H9 (cell line): ENCODE measurements around the gene ZNF341. TPM values are rescaled to one million over a fixed set of nuclear protein-coding genes. Genes with fewer than 3 reads are reported as not detected.
"Not testable (repeated sequence)": the region's sequence is repeated elsewhere in the genome, so short reads cannot be mapped to it uniquely, and the experiment has no call there.

ENCODE experiments used
- DNase-seq: peaks from one replicate; pipeline ENCODE4 v3.0.0-alpha.2; 2017
- H2AFZ ChIP-seq: one replicate; pipeline ENCODE4 v1.6.1; 2013; ENCODE audit warnings: mild to moderate bottlenecking, low read length, control low read depth, moderate library complexity
- H2AK5ac ChIP-seq: 2 replicates; pipeline ENCODE4 v1.6.1; 2013; ENCODE audit warnings: low read length, control low read depth, mixed read lengths; ENCODE audit not compliant: insufficient read length
- H2BK120ac ChIP-seq: one replicate; pipeline ENCODE4 v1.6.1; 2013; ENCODE audit warnings: low read depth, mild to moderate bottlenecking, low read length, control low read depth, inconsistent platforms; ENCODE audit not compliant: poor library complexity, severe bottlenecking
- H2BK12ac ChIP-seq: 2 replicates; pipeline ENCODE4 v1.6.1; 2013; ENCODE audit warnings: low read length, control low read depth, mixed read lengths, low read depth; ENCODE audit not compliant: insufficient read length
- H2BK15ac ChIP-seq: 2 replicates; pipeline ENCODE4 v1.6.1; 2013; ENCODE audit warnings: low read depth, low read length, control low read depth
- H2BK20ac ChIP-seq: one replicate; pipeline ENCODE4 v1.6.1; 2013; ENCODE audit warnings: low read depth, mild to moderate bottlenecking, low read length, control low read depth, inconsistent platforms; ENCODE audit not compliant: poor library complexity, severe bottlenecking
- H2BK5ac ChIP-seq: 2 replicates; pipeline ENCODE4 v1.6.1; 2013; ENCODE audit warnings: low read length, control low read depth, mixed read lengths; ENCODE audit not compliant: insufficient read length
- H3K14ac ChIP-seq: 2 replicates; pipeline ENCODE4 v1.6.1; 2013; ENCODE audit warnings: low read length, control low read depth; ENCODE audit not compliant: insufficient read depth
- H3K18ac ChIP-seq: 2 replicates; pipeline ENCODE4 v1.6.1; 2013; ENCODE audit warnings: low read depth, mild to moderate bottlenecking, mixed read lengths, low read length, control low read depth; ENCODE audit not compliant: insufficient read length
- H3K23ac ChIP-seq: 2 replicates; pipeline ENCODE4 v1.6.1; 2013; ENCODE audit warnings: low read length, control low read depth, mixed read lengths, low read depth; ENCODE audit not compliant: insufficient read length
- H3K23me2 ChIP-seq: 2 replicates; pipeline ENCODE4 v1.6.1; 2013; ENCODE audit warnings: low read depth, mild to moderate bottlenecking, mixed read lengths, low read length, control low read depth; ENCODE audit not compliant: insufficient read length, poor library complexity, severe bottlenecking
- H3K27ac ChIP-seq: 2 replicates; pipeline ENCODE4 v1.5.1; 2013; ENCODE audit warnings: low read length, control low read depth, mixed read lengths, low read depth; ENCODE audit not compliant: insufficient read length
- H3K27me3 ChIP-seq: 2 replicates; pipeline ENCODE4 v1.6.1; 2013; ENCODE audit warnings: low read length, control low read depth, inconsistent platforms; ENCODE audit not compliant: insufficient read depth
- H3K4ac ChIP-seq: 2 replicates; pipeline ENCODE4 v1.6.1; 2013; ENCODE audit warnings: low read depth, mild to moderate bottlenecking, control low read depth, inconsistent platforms, low read length, moderate library complexity
- H3K4me1 ChIP-seq: 2 replicates; pipeline ENCODE4 v1.6.1; 2013; ENCODE audit warnings: low read length, control low read depth, inconsistent platforms; ENCODE audit not compliant: insufficient read depth
- H3K4me2 ChIP-seq: 2 replicates; pipeline ENCODE4 v1.6.1; 2013; ENCODE audit warnings: low read length, control low read depth, mixed read lengths; ENCODE audit not compliant: insufficient read length, insufficient read depth
- H3K56ac ChIP-seq: 2 replicates; pipeline ENCODE4 v1.6.1; 2013; ENCODE audit warnings: low read depth, mild to moderate bottlenecking, mixed read lengths, low read length, control low read depth; ENCODE audit not compliant: insufficient read length
- H3K79me1 ChIP-seq: 2 replicates; pipeline ENCODE4 v1.6.1; 2013; ENCODE audit warnings: low read depth, mild to moderate bottlenecking, moderate library complexity, low read length, control low read depth, inconsistent platforms; ENCODE audit not compliant: insufficient read depth, poor library complexity, severe bottlenecking
- H3K79me2 ChIP-seq: 2 replicates; pipeline ENCODE4 v1.6.1; 2013; ENCODE audit warnings: low read length, control low read depth, inconsistent platforms; ENCODE audit not compliant: insufficient read depth
- H3K9ac ChIP-seq: 2 replicates; pipeline ENCODE4 v1.6.1; 2013; ENCODE audit warnings: low read length, control low read depth, mixed read lengths; ENCODE audit not compliant: insufficient read length; ENCODE audit errors: extremely low read depth
- H3K9me3 ChIP-seq: one replicate; pipeline ENCODE4 v1.6.1; 2013; ENCODE audit warnings: low read depth, low read length, inconsistent platforms; ENCODE audit not compliant: control insufficient read depth
- H3T11ph ChIP-seq: one replicate; pipeline ENCODE4 v1.6.1; 2013; ENCODE audit warnings: mild to moderate bottlenecking, low read length, control low read depth, inconsistent platforms
- H4K20me1 ChIP-seq: one replicate; pipeline ENCODE4 v1.6.1; 2013; ENCODE audit not compliant: control insufficient read depth, insufficient read length, insufficient read depth
- H4K5ac ChIP-seq: 2 replicates; pipeline ENCODE4 v1.6.1; 2013; ENCODE audit warnings: low read depth, mild to moderate bottlenecking, mixed read lengths, low read length, control low read depth; ENCODE audit not compliant: insufficient read length
- H4K8ac ChIP-seq: replicated peaks from 2 replicates; pipeline ENCODE4 v1.6.1; 2013; ENCODE audit warnings: low read length, control low read depth, mixed read lengths, low read depth; ENCODE audit not compliant: insufficient read length
- H4K91ac ChIP-seq: 2 replicates; pipeline ENCODE4 v1.6.1; 2013; ENCODE audit warnings: low read depth, mild to moderate bottlenecking, moderate library complexity, mixed read lengths, low read length, control low read depth; ENCODE audit not compliant: insufficient read length
- H3K27ac Mint-ChIP-seq, 3 experiments: 2 replicates in 2 of 3; 3 replicates in 1 of 3; pipeline ENCODE4 v1.8.0; 2020 to 2021; ENCODE audit warnings: mixed read lengths in 3 of 3, mild to moderate bottlenecking in 1 of 3, moderate library complexity in 1 of 3
- H3K27me3 Mint-ChIP-seq: 2 replicates; pipeline ENCODE4 v1.8.0; 2021; ENCODE audit warnings: low read depth, mild to moderate bottlenecking, moderate library complexity, mixed read lengths
- H3K36me3 Mint-ChIP-seq, 3 experiments: 2 replicates in 2 of 3; 3 replicates in 1 of 3; pipeline ENCODE4 v1.8.0; 2020 to 2021; ENCODE audit warnings: low read depth in 3 of 3, mixed read lengths in 3 of 3; ENCODE audit not compliant: insufficient read depth in 1 of 3
- H3K4me1 Mint-ChIP-seq, 2 experiments: 2 replicates each; pipeline ENCODE4 v1.8.0; 2020; ENCODE audit warnings: mixed read lengths in 2 of 2
- H3K4me3 Mint-ChIP-seq, 2 experiments: 2 replicates in 1 of 2; 3 replicates in 1 of 2; pipeline ENCODE4 v1.8.0; 2020 to 2021; ENCODE audit warnings: mild to moderate bottlenecking in 2 of 2, mixed read lengths in 2 of 2, moderate library complexity in 1 of 2
- H3K9me3 Mint-ChIP-seq, 2 experiments: 2 replicates in 1 of 2; 3 replicates in 1 of 2; pipeline ENCODE4 v1.8.0; 2020; ENCODE audit warnings: mild to moderate bottlenecking in 2 of 2, mixed read lengths in 2 of 2, moderate library complexity in 1 of 2
- CTCF ChIP-seq: fragments of 200-600 bp; sonication (generic); conservative IDR thresholded peaks from 3 replicates; pipeline ENCODE4 v1.8.0; 2021; ENCODE audit warnings: antibody characterized with exemption, mild to moderate bottlenecking
- WGBS: extraction: QIAGEN DNeasy Blood & Tissue Kit; methylation state at CpG from one replicate; pipeline ENCODE4 v1.1.7; 2013; ENCODE audit warnings: missing lambda C conversion rate, low lambda C conversion rate, mixed read lengths; ENCODE audit not compliant: insufficient read length; ENCODE audit errors: extremely low coverage; 5-methylcytosine and 5-hydroxymethylcytosine counted together
- total RNA-seq: library from RNA; stranded (reverse); gene quantifications from 2 replicates; pipeline ENCODE4 v1.2.1, GENCODE V29; 2021

Gene ZNF341
- total RNA-seq, 1 experiment from 2014 or later, result 5.2 TPM

- no peak overlapping the region for H3K4me2 ChIP-seq
- H3K4me3 Mint-ChIP-seq, result no peak overlapping the region
Measured at GRCh38 chr20:33697129-33697528, 34.7 kb upstream of the ZNF341 start.

GRCh38 chr20:33698966-33699365, 32.8 kb upstream of the ZNF341 start:
- not testable (repeated sequence) for H3K23ac ChIP-seq, H3K4ac ChIP-seq, H4K5ac ChIP-seq, DNase-seq, H3K18ac ChIP-seq, H3K4me3 Mint-ChIP-seq, H2BK12ac ChIP-seq, H3K14ac ChIP-seq, H2BK5ac ChIP-seq, H3K79me1 ChIP-seq, H3K79me2 ChIP-seq, H4K8ac ChIP-seq, H3K23me2 ChIP-seq, H2AK5ac ChIP-seq, H3K4me1 Mint-ChIP-seq, H3K27ac ChIP-seq, H4K20me1 ChIP-seq, H2BK20ac ChIP-seq, H3K27ac Mint-ChIP-seq, H2BK120ac ChIP-seq, H3T11ph ChIP-seq, H3K56ac ChIP-seq, H3K9ac ChIP-seq, H2AFZ ChIP-seq, H3K27me3 ChIP-seq, H3K4me1 ChIP-seq, H4K91ac ChIP-seq, H3K4me2 ChIP-seq, H3K9me3 ChIP-seq, H2BK15ac ChIP-seq
- H3K36me3 Mint-ChIP-seq, result peaks cover 10 to 27% (median 14%) of the 10 kb centered on the region in 3 experiments
- H3K27me3 Mint-ChIP-seq, result peaks cover 16% of the 10 kb centered on the region
- WGBS, result no CpG with 5 or more reads among the region's 27 CpGs
- H3K9me3 Mint-ChIP-seq, result peaks cover 26 to 33% of the 10 kb centered on the region in 2 experiments

More at GRCh38 chr20:33697129-33697528, 34.7 kb upstream of the ZNF341 start:
- Histone ChIP-seq H3K18ac (no peak overlapping the region), H3K4me1 (no peaks in the 10 kb centered on the region), H3T11ph (no peak overlapping the region), H2BK15ac (no peak overlapping the region), H3K4ac (no peak overlapping the region), H2BK20ac (no peak overlapping the region), H3K23me2 (no peaks in the 10 kb centered on the region), H4K20me1 (no peaks in the 10 kb centered on the region), H4K91ac (no peak overlapping the region), H3K9me3 (no peaks in the 10 kb centered on the region), H3K27me3 (no peaks in the 10 kb centered on the region), H3K56ac (no peak overlapping the region), H3K79me1 (no peaks in the 10 kb centered on the region), H2BK5ac (no peak overlapping the region), H4K5ac (no peak overlapping the region), H4K8ac (no peak overlapping the region), H3K14ac (no peak overlapping the region), H3K9ac (no peak overlapping the region), H3K23ac (no peak overlapping the region), H2AFZ (no peak overlapping the region), H3K79me2 (no peaks in the 10 kb centered on the region), H2AK5ac (no peak overlapping the region), H2BK120ac (no peak overlapping the region), H2BK12ac (no peak overlapping the region), H3K27ac (no peak overlapping the region)
- H3K27me3 Mint-ChIP-seq, result peaks cover 21% of the 10 kb centered on the region
- H3K36me3 Mint-ChIP-seq, result peaks cover 9 to 20% (median 12%) of the 10 kb centered on the region in 3 experiments
- H3K9me3 Mint-ChIP-seq, result peaks cover 24 to 25% of the 10 kb centered on the region in 2 experiments
- no peak overlapping the region for H3K27ac Mint-ChIP-seq
- DNase-seq, result no peak
- peaks cover 18 to 19% of the 10 kb centered on the region in 2 experiments for H3K4me1 Mint-ChIP-seq
- WGBS, result no CpG with 5 or more reads among the region's 8 CpGs
- TF ChIP-seq CTCF, result no peak
